Natural killer cell treated with Interleukin-12 subunit alpha and Interleukin-12 subunit beta and Interleukin-15 and Interleukin-18, amount 100 ng/mL, for 72 hours (primary cell): ENCODE measurements around the gene PDZD7. TPM values are rescaled to one million over a fixed set of nuclear protein-coding genes. Genes with fewer than 3 reads are reported as not detected.
A peak's percentile ranks its signal among the peaks of the same experiment; 100 is the strongest.
"Not testable (repeated sequence)": the region's sequence is repeated elsewhere in the genome, so short reads cannot be mapped to it uniquely, and the experiment has no call there.

ENCODE experiments used
- ATAC-seq, 2 donors: fragments of 150-1000 bp; cut with Tn5 transposase in 1 of 2; sonication (Bioruptor Pico), chemical (Tn5 transposase) in 1 of 2; 2 replicates each; pipeline ENCODE4 v1.10.0; 2021
- DNase-seq: peaks from one replicate; pipeline ENCODE4 v3.0.0; 2022; ENCODE audit warnings: low spot score
- H3K27ac Mint-ChIP-seq, 2 donors: 1 replicate in 1 of 2; 2 replicates in 1 of 2; pipeline ENCODE4 v1.8.0; 2022; ENCODE audit warnings: mixed read lengths in 2 of 2, mild to moderate bottlenecking in 1 of 2, moderate library complexity in 1 of 2
- H3K27me3 Mint-ChIP-seq, 2 donors: 1 replicate in 1 of 2; 2 replicates in 1 of 2; pipeline ENCODE4 v1.8.0; 2022; ENCODE audit warnings: mixed read lengths in 2 of 2
- H3K36me3 Mint-ChIP-seq: one replicate; pipeline ENCODE4 v1.8.0; 2022; ENCODE audit warnings: mixed read lengths
- H3K4me1 Mint-ChIP-seq, 2 donors: 1 replicate in 1 of 2; 2 replicates in 1 of 2; pipeline ENCODE4 v1.8.0; 2022; ENCODE audit warnings: low read depth in 2 of 2, mixed read lengths in 2 of 2, mild to moderate bottlenecking in 1 of 2
- H3K4me3 Mint-ChIP-seq: one replicate; pipeline ENCODE4 v1.8.0; 2022; ENCODE audit warnings: mixed read lengths
- H3K9me3 Mint-ChIP-seq: 2 replicates; pipeline ENCODE4 v1.8.0; 2022; ENCODE audit warnings: mixed read lengths
- total RNA-seq, 2 donors: library from RNA; stranded (reverse); gene quantifications; one replicate each; pipeline ENCODE4 v1.2.3, GENCODE V29; 2022

Gene PDZD7
- total RNA-seq, 2 donors from 2014 or later, result 0.17 to 0.62 TPM

DNA sequence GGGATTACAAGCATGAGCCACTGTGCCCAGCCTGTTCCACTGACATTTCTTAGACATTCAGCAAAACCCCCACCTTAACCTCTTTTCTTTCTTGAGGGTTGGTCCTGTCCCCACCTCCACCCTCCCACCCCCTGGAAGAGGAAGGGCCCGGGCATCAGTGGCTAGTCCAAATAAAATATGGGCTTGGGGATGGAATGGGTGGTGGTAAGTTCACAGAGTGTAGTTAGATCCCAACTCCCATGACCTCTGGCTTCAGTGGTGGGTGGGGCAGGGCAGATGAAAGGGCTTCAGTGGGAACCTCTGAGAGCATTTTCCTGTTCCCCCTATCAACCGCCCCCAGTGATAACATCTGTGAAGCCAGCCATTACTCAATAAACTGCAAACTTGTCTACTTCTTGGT is 9.9 kb upstream of the PDZD7 start:
- Mint-ChIP-seq H3K27me3 (peaks cover 0 to 4% of the 10 kb centered on the region in 2 donors), H3K9me3 (no peaks in the 10 kb centered on the region), H3K4me1 (peaks cover 25% of the 10 kb centered on the region in 2 donors), H3K4me3 (no peak overlapping the region), H3K36me3 (peaks cover 6% of the 10 kb centered on the region), H3K27ac (peak overlapping the region in 1 of 2 donors; percentile 93)
- ATAC-seq (no peak), DNase-seq (no peak)

GRCh38 chr10:101040061-101040460 is 9.1 kb upstream of the PDZD7 start:
- DNase-seq, result no peak
- H3K27me3 Mint-ChIP-seq, result peaks cover 0 to 4% of the 10 kb centered on the region in 2 donors
- peaks cover 6% of the 10 kb centered on the region for H3K36me3 Mint-ChIP-seq
- H3K4me3 Mint-ChIP-seq, result no peak overlapping the region
- H3K4me1 Mint-ChIP-seq, result peaks cover 25% of the 10 kb centered on the region in 2 donors
- no peak for ATAC-seq
- no peak overlapping the region for H3K27ac Mint-ChIP-seq
- no peaks in the 10 kb centered on the region for H3K9me3 Mint-ChIP-seq

DNA sequence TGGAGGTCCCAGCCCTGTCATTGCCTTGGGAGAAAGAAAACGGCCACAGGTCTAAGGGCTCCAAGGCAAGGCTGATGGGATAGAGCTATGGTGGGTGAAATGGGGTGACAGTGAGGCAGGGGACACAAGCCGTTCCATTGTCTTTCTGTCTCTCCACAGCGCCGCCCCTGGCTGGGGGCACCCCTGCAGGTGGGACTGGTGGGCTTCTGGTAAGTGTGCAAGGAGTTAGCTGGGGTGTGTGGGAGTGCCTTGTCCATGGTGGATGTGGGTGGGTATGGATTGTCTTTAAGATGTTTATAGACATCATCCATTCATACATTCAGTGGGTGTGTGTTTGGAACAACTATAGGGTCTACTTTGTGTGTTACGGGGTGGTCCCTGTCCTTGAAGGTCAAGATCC is 7.6 kb upstream of the PDZD7 start:
- no peak overlapping the region for H3K27ac Mint-ChIP-seq
- H3K27me3 Mint-ChIP-seq, result peaks cover 0 to 2% of the 10 kb centered on the region in 2 donors
- H3K36me3 Mint-ChIP-seq, result peaks cover 6% of the 10 kb centered on the region

GRCh38 chr10:101036726-101037125 is 5.8 kb upstream of the PDZD7 start:
- Mint-ChIP-seq H3K27me3 (no peaks in the 10 kb centered on the region), H3K4me3 (no peak overlapping the region), H3K36me3 (peaks cover 6% of the 10 kb centered on the region), H3K27ac (no peak overlapping the region), H3K4me1 (peaks cover 15 to 19% of the 10 kb centered on the region in 2 donors), H3K9me3 (no peaks in the 10 kb centered on the region)
- ATAC-seq (no peak), DNase-seq (no peak)

More for the DNA sequence above, 7.6 kb upstream of the PDZD7 start:
- no peak for ATAC-seq
- no peak for DNase-seq
- H3K4me1 Mint-ChIP-seq, result peaks cover 22% of the 10 kb centered on the region in 2 donors
- no peak overlapping the region for H3K4me3 Mint-ChIP-seq
- H3K9me3 Mint-ChIP-seq, result no peaks in the 10 kb centered on the region

- H3K4me3 Mint-ChIP-seq, result no peak overlapping the region
- H3K27me3 Mint-ChIP-seq, result no peaks in the 10 kb centered on the region
- H3K27ac Mint-ChIP-seq, result no peak overlapping the region
- DNase-seq (no peak), ATAC-seq (no peak)
- peaks cover 6% of the 10 kb centered on the region for H3K36me3 Mint-ChIP-seq
- H3K9me3 Mint-ChIP-seq, result no peaks in the 10 kb centered on the region
- peaks cover 17 to 21% of the 10 kb centered on the region in 2 donors for H3K4me1 Mint-ChIP-seq
These were observed 5.2 kb upstream of the PDZD7 start for GRCh38 chr10:101035916-101036702.

DNA sequence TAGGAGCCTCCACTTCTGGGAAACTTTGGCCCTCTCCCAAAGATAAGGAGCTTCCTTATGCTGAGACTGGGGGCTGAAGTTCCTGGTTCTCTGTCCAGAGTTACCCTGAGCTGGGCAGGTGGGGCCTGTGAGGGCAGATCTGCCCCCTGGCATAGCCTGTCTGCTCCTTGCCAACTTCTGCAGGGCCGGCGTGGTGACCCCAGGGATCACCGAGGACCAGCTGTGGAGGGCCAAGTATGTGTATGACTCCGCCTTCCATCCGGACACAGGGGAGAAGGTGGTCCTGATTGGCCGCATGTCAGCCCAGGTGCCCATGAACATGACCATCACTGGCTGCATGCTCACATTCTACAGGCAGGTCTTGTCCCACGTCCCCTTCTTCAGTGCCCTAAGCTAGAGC is 4.4 kb upstream of the PDZD7 start:
- Mint-ChIP-seq H3K27me3 (no peaks in the 10 kb centered on the region), H3K4me1 (peaks cover 15 to 22% of the 10 kb centered on the region in 2 donors), H3K9me3 (no peaks in the 10 kb centered on the region), H3K4me3 (no peak overlapping the region), H3K27ac (no peak overlapping the region), H3K36me3 (peaks cover 6% of the 10 kb centered on the region)
- ATAC-seq (no peak), DNase-seq (no peak)

DNA sequence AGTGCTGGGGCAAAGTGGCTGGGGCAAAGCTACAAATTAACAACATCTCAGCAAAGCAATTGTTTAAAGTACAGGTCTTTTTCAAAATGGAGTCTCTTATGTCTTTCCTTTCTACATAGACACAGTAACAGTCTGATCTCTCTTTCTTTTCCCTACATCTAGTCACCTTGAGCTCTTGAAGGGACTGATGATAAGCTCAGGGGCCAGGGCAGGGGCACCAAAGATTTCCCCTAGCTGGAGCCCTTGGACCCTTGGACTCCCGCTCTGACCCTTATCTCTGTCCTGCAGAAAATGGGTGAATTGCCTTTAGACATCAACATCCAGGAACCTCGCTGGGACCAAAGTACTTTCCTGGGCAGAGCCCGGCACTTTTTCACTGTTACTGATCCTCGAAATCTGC is 3.5 kb upstream of the PDZD7 start:
- H3K4me3 Mint-ChIP-seq, H3K9me3 Mint-ChIP-seq, DNase-seq, ATAC-seq, H3K36me3 Mint-ChIP-seq, H3K27ac Mint-ChIP-seq, H3K27me3 Mint-ChIP-seq: not testable (repeated sequence)
- H3K4me1 Mint-ChIP-seq, result peaks cover 15 to 22% of the 10 kb centered on the region in 2 donors

DNA sequence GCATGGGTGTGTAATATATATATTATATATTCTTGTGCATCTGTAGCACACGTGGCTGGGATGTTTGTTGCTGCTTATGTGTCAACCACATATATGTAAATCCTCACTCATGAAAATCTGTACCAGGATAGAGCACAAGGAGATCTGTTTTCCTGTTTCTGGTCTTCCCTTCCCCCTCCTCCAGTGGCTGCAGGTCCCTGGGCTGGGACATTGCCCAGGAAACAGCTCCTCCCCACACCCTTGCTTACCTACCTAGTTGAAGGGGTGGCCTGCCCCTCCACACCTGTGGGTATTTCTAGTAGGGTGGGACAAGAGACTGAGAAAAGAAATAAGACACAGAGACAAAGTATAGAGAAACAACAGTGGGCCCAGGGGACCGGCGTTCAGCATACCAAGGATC is 2.3 kb upstream of the PDZD7 start:
- Mint-ChIP-seq H3K36me3 (peaks cover 6% of the 10 kb centered on the region), H3K4me1 (peaks cover 15 to 22% of the 10 kb centered on the region in 2 donors), H3K27ac (no peak overlapping the region), H3K4me3 (peak overlapping the region; percentile 93), H3K9me3 (no peaks in the 10 kb centered on the region), H3K27me3 (peaks cover 0 to 2% of the 10 kb centered on the region in 2 donors)
- DNase-seq (no peak), ATAC-seq (no peak)

- peaks cover 15 to 22% of the 10 kb centered on the region in 2 donors for H3K4me1 Mint-ChIP-seq
- H3K27ac Mint-ChIP-seq, result peak overlapping the region; percentile 61 to 80
- H3K4me3 Mint-ChIP-seq, result peak overlapping the region; percentile 93
- DNase-seq (no peak), ATAC-seq (peak; percentile 45 to 70)
- peaks cover 0 to 2% of the 10 kb centered on the region in 2 donors for H3K27me3 Mint-ChIP-seq
- H3K9me3 Mint-ChIP-seq, result no peaks in the 10 kb centered on the region
- peaks cover 2% of the 10 kb centered on the region for H3K36me3 Mint-ChIP-seq
These were observed 1.8 kb upstream of the PDZD7 start for GRCh38 chr10:101032637-101033224.

GRCh38 chr10:101031796-101032636 is 1.1 kb upstream of the PDZD7 start:
- Mint-ChIP-seq H3K36me3 (no peaks in the 10 kb centered on the region), H3K4me1 (peaks cover 15 to 22% of the 10 kb centered on the region in 2 donors), H3K27ac (peak overlapping the region; percentile 61 to 80), H3K27me3 (peaks cover 0 to 2% of the 10 kb centered on the region in 2 donors), H3K4me3 (peak overlapping the region; percentile 93), H3K9me3 (no peaks in the 10 kb centered on the region)
- peak; percentile 66 to 77 for ATAC-seq
- DNase-seq, result peak; percentile 72

DNA sequence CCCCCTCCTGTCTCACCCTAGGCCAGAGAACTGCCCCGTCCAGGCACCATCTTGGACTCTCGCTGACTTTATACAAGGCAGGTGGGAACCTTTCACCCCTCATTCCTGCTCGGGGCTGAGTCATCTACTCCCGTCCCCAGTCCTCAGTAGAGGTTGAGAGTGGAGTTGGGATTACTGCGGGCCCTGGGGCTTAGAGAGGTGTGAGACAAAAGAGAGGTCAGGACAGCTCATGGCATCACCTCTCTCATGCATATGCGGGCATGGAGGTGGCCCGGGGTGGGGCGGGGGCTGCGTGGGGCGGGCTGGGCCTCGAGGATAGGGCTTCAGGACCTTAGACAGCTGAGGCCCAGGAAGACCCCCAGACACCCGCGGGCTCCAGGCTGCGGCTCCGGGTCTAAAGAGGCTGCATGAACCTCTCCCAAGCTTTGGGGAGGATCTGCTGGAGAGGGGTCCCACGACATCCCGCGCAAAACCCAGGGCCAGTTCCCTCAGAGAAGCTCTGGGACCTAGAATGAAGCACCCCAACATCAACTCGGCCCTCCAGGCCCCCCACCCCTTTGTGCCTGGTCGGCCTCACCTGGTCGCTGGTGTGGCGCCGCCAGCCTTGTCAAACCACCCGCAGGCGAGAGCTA is 317 bp downstream of the PDZD7 start:
- DNase-seq (no peak), ATAC-seq (no peak)
- Mint-ChIP-seq H3K4me3 (peak overlapping the region; percentile 93), H3K36me3 (no peaks in the 10 kb centered on the region), H3K27me3 (peaks cover 0 to 2% of the 10 kb centered on the region in 2 donors), H3K9me3 (no peaks in the 10 kb centered on the region), H3K4me1 (peaks cover 15 to 22% of the 10 kb centered on the region in 2 donors), H3K27ac (peak overlapping the region in 1 of 2 donors; percentile 61)

GRCh38 chr10:101029520-101030295 is 1.2 kb downstream of the PDZD7 start:
- no peak for ATAC-seq
- Mint-ChIP-seq H3K4me1 (peaks cover 15 to 22% of the 10 kb centered on the region in 2 donors), H3K9me3 (no peaks in the 10 kb centered on the region), H3K4me3 (no peak overlapping the region), H3K27ac (no peak overlapping the region), H3K27me3 (peaks cover 0 to 2% of the 10 kb centered on the region in 2 donors), H3K36me3 (no peaks in the 10 kb centered on the region)
- no peak for DNase-seq
